ENCODE data around the gene TNRC18.

Gene TNRC18

DNA sequence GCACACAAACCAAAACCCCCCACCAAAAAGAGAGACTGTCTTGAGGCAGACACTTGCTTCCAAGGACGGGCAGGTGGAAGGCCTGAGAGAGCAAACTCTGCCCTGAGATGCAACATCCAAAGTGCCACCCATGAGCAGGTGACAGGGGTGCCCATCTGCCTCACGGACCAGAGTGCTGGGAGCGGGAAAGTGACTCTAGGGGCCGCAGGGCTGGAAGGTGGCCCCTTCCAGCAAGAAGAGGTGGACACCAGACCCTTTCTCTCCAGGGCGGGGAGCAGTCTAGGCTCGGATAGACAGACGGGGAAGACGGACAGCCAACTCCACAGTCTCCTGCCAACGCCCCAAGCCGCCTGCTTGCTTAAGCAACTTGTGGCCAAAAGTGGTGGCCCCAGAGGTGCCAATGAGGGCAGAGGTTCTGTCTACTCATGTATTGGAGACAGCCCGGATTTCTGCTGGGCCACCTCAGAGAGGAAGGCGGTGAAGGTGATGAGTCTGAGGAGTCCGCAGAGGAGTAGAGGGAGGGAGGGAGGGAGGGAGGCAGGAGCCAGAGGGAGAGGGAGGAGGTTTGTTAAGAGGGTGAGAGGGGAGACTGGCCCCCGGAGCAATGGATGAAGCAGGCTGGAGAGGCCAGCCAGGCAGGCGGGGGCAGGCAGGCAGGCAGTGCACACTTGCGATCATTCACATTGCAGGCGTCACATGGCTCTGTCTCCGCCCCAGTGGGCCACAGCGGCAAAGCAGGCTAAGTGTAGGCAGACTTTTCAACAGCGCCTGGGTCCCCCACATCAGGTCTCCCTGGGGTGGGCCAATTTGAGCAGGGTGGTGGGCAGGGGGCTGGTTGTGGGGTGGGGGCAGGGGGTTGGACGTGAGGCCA, 75.3 kb downstream of the TNRC18 start:
- ATAC-seq (replicated peaks) (no peak), DNase-seq (no peak)
- Mint-ChIP-seq H3K27ac (no peak overlapping the region), H3K9me3 (peaks cover 2 to 11% of the 10 kb centered on the region in 2 donors), H3K27me3 (no peaks in the 10 kb centered on the region), H3K36me3 (ENCODE audit: insufficient read depth) (peaks cover 53% of the 10 kb centered on the region), H3K4me1 (ENCODE audit: low read depth in 2 of 2) (peaks cover 3 to 7% of the 10 kb centered on the region in 2 donors), H3K4me3 (no peak overlapping the region)

DNA sequence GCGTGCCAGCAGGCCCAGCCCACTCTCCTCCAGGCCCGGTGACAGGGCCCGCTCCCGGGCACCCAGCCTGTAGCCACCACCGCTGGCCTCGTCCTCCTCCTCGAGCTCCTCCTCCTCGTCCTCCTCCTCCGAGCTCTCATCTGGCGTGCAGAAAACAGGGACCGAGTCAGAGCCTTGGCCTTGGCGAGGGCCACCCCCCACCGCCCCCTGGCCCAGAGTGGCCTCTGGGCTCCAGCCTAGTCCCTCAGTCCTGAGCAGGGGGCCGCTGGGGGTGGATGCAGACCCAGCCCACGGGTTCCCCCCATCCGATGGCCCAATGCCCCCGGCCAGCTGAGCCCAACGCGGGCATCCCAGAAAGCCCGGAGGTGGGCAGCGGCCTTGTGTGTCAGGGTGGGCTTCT, 78.0 kb downstream of the TNRC18 start:
- Mint-ChIP-seq H3K4me3 (no peak overlapping the region), H3K27me3 (no peaks in the 10 kb centered on the region), H3K4me1 (ENCODE audit: low read depth in 2 of 2) (no peaks in the 10 kb centered on the region), H3K27ac (no peak overlapping the region), H3K9me3 (peaks cover 2 to 11% of the 10 kb centered on the region in 2 donors), H3K36me3 (ENCODE audit: insufficient read depth) (peaks cover 50% of the 10 kb centered on the region)
- ATAC-seq (replicated peaks) (no peak), DNase-seq (no peak)

DNA sequence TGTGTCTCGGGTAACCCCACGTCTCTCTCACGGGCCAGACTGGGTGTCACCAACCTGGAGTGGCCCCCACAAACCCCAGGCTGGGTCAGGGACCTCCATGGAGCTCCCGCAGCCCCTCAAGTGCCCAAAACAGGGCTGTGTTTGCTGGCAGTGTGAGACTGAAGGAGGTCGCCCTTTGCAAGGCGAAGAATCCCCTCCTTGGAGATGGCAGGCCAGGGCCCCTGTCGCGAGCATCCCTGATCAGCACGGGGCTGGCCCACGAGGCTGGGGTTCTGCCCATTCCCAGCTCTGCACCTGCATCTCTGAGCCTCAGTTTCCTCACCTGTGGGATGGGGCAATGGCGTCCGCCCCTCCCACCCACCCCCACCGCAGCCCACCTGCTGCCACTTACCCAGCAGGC, 78.5 kb downstream of the TNRC18 start:
- Mint-ChIP-seq H3K4me1 (ENCODE audit: low read depth in 2 of 2) (peaks cover 2% of the 10 kb centered on the region in 2 donors), H3K4me3 (no peak overlapping the region), H3K36me3 (ENCODE audit: insufficient read depth) (peaks cover 52% of the 10 kb centered on the region), H3K9me3 (peaks cover 2 to 11% of the 10 kb centered on the region in 2 donors), H3K27me3 (no peaks in the 10 kb centered on the region), H3K27ac (no peak overlapping the region)
- no peak for ATAC-seq (replicated peaks)
- DNase-seq: no peak

DNA sequence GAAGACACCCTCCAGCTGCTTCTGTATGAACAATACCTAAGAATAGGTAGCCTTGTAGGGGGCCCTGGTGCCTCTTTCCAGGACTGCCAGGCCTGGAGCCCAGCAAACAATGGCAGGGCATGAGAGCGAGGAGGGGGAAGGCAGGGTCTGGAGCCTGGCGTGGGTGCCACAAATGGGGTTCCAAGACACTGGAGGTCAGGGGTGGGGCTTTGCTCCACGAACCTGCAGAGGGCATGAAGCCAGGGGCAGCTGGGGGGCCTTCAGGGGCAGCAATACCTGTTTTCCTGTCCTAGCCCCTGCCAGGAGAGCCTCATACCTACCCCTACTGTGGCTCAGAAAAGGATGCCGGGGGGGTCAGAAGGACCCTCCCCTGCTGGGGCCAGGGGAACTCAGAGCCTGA, 79.3 kb downstream of the TNRC18 start:
- H3K4me3 Mint-ChIP-seq: no peak overlapping the region
- no peaks in the 10 kb centered on the region for H3K27me3 Mint-ChIP-seq
- H3K4me1 Mint-ChIP-seq (ENCODE audit: low read depth in 2 of 2): peaks cover 2 to 7% of the 10 kb centered on the region in 2 donors
- peaks cover 2 to 11% of the 10 kb centered on the region in 2 donors for H3K9me3 Mint-ChIP-seq
- H3K27ac Mint-ChIP-seq: peak overlapping the region in 1 of 2 donors; percentile 41
- H3K36me3 Mint-ChIP-seq (ENCODE audit: insufficient read depth): peaks cover 59% of the 10 kb centered on the region
- no peak for ATAC-seq (replicated peaks)
- DNase-seq: no peak

DNA sequence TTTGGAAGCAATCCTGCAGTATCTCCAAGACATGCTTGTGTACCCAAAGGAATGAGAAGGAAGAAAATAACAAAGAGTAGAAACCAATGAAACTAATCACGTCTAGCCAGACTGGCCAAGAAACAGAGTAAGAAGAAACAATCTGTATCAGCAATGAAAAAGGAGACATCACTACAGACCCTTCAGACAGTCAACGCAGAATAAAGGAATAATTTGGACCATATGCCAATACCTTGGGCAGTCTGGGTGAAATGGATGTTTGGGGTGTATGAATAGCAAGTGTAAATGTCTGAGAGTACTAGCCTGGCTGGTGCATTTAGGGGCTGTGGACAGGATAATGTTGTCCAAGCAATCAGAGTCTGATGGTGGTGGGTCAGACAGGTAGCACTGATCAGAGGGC, 79.8 kb downstream of the TNRC18 start:
- Mint-ChIP-seq H3K27me3 (no peaks in the 10 kb centered on the region), H3K9me3 (peaks cover 2 to 11% of the 10 kb centered on the region in 2 donors), H3K36me3 (ENCODE audit: insufficient read depth) (peaks cover 61% of the 10 kb centered on the region), H3K4me1 (ENCODE audit: low read depth in 2 of 2) (peaks cover 2 to 7% of the 10 kb centered on the region in 2 donors), H3K4me3 (no peak overlapping the region), H3K27ac (peak overlapping the region in 1 of 2 donors; percentile 41)
- ATAC-seq (replicated peaks) (no peak), DNase-seq (no peak)

DNA sequence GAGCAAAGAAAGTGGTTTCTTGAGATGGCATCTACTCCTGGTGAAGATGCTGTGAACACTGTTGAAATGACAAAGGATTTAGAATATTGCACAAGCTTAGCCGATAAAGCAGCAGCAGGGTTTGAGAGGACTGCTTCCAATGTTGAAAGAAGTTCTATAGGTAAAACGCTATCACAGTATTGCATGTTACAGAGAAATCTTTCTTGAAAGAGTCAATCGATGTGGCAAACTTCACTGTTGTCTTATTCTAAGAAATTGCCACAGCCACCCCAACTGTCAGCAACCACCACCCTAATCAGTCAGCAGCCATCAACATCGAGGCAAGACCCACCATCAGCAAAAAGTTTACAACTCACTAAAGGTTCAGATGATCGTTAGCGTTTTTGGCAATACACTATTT, 81.0 kb downstream of the TNRC18 start:
- H3K36me3 Mint-ChIP-seq (ENCODE audit: insufficient read depth): peaks cover 61% of the 10 kb centered on the region
- H3K4me1 Mint-ChIP-seq (ENCODE audit: low read depth in 2 of 2): peaks cover 2 to 7% of the 10 kb centered on the region in 2 donors
- DNase-seq (no peak), ATAC-seq (replicated peaks) (no peak)
- H3K9me3 Mint-ChIP-seq: peaks cover 2 to 11% of the 10 kb centered on the region in 2 donors
- H3K27me3 Mint-ChIP-seq: no peaks in the 10 kb centered on the region
- H3K4me3 Mint-ChIP-seq: no peak overlapping the region
- no peak overlapping the region for H3K27ac Mint-ChIP-seq

DNA sequence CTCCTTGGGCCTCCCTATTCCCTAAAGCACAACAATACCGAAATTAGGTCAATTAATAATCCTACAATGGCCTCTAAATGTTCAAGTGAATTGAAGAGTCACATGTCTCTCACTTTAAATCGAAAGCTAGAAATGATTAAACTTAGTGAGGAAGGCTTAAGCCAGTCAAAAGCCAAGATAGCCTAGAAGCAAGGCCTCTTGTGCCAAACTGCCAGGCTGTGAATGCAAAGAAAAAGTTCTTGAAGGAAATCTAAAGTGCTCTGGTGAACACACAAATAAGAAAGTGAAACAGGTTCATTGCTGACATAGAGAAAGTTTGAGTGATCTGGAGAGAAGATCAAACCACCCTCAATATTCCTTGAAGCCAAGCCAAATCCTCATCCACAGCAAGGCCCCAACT, 83.7 kb downstream of the TNRC18 start:
- peaks cover 9 to 11% of the 10 kb centered on the region in 2 donors for H3K9me3 Mint-ChIP-seq

DNA sequence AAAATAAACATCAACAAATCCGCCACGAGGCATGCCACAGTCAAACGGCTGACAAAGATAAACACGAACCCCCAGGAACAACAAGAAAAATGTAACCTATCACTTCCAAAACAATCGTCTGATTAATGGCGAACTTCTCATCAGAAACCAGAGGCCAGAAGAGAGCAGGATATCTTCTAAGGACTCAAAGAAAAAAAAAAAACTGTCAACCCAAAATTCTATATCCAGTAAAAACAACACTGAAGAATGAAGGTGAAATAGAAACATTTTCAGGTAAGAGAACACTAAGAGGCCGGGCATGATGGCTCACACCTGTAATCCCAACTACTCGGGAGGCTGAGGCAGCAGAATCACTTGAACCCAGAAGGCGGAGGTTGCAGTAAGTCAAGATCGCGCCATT, 86.6 kb downstream of the TNRC18 start:
- H3K27me3 Mint-ChIP-seq: no peaks in the 10 kb centered on the region
- no peak for DNase-seq
- ATAC-seq (replicated peaks): no peak
- no peak overlapping the region for H3K4me3 Mint-ChIP-seq
- peaks cover 70% of the 10 kb centered on the region for H3K36me3 Mint-ChIP-seq (ENCODE audit: insufficient read depth)
- peaks cover 0 to 7% of the 10 kb centered on the region in 2 donors for H3K9me3 Mint-ChIP-seq
- H3K4me1 Mint-ChIP-seq (ENCODE audit: low read depth in 2 of 2): peaks cover 10 to 20% of the 10 kb centered on the region in 2 donors
- peak overlapping the region in 1 of 2 donors; percentile 31 for H3K27ac Mint-ChIP-seq

More for the DNA sequence above, 83.7 kb downstream of the TNRC18 start:
- no peaks in the 10 kb centered on the region for H3K27me3 Mint-ChIP-seq
- DNase-seq (no peak), ATAC-seq (replicated peaks) (no peak)
- H3K36me3 Mint-ChIP-seq (ENCODE audit: insufficient read depth): peaks cover 75% of the 10 kb centered on the region
- peaks cover 2 to 11% of the 10 kb centered on the region in 2 donors for H3K4me1 Mint-ChIP-seq (ENCODE audit: low read depth in 2 of 2)
- H3K27ac Mint-ChIP-seq: peak overlapping the region in 1 of 2 donors; percentile 32
- no peak overlapping the region for H3K4me3 Mint-ChIP-seq

DNA sequence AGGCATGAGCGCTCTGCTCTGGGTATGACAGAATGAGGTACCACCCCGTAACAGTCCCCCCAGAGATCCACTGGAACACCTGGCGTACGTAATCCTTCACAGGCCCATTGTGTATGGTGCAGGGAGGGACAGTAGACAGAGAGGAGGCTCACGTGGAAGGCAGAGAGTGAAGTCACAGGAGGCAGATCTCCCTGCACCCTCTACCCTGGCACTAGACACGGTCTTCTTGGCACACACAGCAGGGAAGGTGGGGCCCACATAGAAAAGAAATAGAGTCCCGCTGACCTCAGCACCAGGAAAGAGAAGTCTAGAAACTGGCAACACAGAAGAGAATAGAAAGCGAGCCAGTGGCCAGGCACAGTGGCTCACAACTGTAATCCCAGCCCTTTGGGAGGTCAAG, 89.0 kb downstream of the TNRC18 start:
- DNase-seq (no peak), ATAC-seq (replicated peaks) (no peak)
- H3K36me3 Mint-ChIP-seq (ENCODE audit: insufficient read depth): peaks cover 64% of the 10 kb centered on the region
- H3K4me1 Mint-ChIP-seq (ENCODE audit: low read depth in 2 of 2): peaks cover 17 to 26% of the 10 kb centered on the region in 2 donors
- no peak overlapping the region for H3K4me3 Mint-ChIP-seq
- no peaks in the 10 kb centered on the region for H3K27me3 Mint-ChIP-seq
- no peak overlapping the region for H3K27ac Mint-ChIP-seq
- peaks cover 0 to 7% of the 10 kb centered on the region in 2 donors for H3K9me3 Mint-ChIP-seq

DNA sequence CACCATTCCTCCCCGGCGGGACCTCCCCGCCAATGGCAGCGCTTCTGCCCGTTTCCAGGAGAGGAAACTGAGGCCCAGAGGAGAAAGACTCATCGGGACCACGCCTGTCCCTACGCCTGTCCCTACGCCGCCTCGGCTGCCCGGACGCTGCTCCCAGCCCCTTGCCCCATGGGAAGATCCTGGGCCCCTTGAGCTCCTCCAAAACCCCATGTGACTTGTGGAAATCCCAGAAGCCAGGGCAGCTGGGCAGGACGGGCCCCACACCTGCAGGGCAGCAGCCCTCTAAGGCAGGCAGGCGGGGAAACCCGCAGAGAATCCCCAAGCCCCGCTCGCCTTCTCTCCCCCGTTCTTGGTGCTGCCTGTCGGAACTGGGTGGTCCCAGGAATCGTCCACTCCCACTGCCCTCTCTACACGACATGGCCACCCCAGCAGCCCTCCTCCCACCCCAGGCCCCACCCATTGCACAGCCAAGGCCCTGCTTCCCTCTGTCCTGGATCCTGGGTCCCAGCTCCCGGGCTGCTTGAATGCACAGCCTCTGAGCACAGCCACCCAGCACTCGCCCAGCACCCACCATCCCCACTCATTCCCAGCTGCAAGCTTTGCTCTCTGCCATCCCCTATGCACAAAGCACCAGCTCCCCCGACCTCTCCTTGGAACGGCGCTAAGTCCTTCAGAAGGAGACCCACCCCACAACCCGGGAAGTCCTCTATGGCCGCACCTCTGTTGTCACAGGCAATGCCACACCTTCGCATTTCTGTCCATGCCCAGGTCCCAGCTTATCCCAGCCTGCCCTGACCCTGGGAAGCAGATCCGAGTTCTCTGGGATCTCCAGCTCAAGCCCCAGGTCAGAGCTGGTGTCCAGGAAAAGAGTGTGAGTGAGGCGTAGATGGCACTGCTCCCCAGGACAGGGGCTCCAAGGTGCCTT, 90.3 kb downstream of the TNRC18 start:
- Mint-ChIP-seq H3K4me1 (ENCODE audit: low read depth in 2 of 2) (peaks cover 17 to 25% of the 10 kb centered on the region in 2 donors), H3K9me3 (peaks cover 0 to 7% of the 10 kb centered on the region in 2 donors), H3K36me3 (ENCODE audit: insufficient read depth) (peaks cover 52% of the 10 kb centered on the region), H3K27me3 (no peaks in the 10 kb centered on the region), H3K4me3 (no peak overlapping the region), H3K27ac (no peak overlapping the region)
- no peak for DNase-seq
- ATAC-seq (replicated peaks): no peak

DNA sequence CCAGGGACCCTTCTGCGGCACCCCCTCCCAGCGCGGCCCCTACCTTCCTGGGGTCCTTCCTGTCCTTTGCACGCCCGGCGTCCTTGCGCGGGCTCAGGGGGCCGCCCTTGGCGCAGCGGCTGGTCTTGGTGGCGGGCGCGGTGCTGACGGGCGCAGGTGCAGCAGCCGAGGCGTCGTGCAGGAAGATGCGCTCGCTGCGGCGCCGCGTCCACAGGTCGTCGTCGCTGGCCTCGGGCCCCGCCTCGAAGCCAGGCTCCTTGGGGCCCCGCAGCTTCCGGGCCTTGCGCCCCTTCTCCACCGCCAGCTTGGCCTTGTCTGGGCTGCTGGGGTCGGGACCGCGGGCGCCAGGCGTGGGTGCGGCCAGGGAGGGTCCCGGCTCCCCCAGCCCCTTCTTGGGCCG, 91.1 kb downstream of the TNRC18 start:
- no peak for ATAC-seq (replicated peaks)
- H3K9me3 Mint-ChIP-seq: peaks cover 0 to 7% of the 10 kb centered on the region in 2 donors
- H3K4me3 Mint-ChIP-seq: no peak overlapping the region
- no peaks in the 10 kb centered on the region for H3K27me3 Mint-ChIP-seq
- no peak for DNase-seq
- H3K36me3 Mint-ChIP-seq (ENCODE audit: insufficient read depth): peaks cover 44% of the 10 kb centered on the region
- no peak overlapping the region for H3K27ac Mint-ChIP-seq
- H3K4me1 Mint-ChIP-seq (ENCODE audit: low read depth in 2 of 2): peaks cover 17 to 25% of the 10 kb centered on the region in 2 donors

DNA sequence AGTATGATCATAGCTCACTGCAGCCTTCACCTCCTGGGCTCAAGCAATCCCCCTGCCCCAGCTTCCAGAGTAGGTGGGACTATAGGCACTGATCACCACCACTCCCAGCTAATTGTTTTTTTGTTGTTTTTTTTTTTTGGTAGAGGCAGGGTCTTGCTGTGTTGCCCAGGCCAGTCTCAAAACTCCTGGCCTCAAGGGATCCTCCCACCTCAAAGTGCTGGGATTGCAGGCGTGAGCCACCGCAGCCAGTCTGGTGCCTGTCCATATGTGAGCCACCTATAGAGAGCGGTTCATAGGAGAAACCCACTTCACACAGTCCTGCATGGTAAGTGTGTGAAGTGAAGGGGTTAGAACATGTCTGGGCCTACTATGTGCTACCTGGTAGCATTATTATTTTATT, 93.3 kb downstream of the TNRC18 start:
- ATAC-seq (replicated peaks) (no peak), DNase-seq (no peak)
- H3K4me3 Mint-ChIP-seq: no peak overlapping the region
- H3K4me1 Mint-ChIP-seq (ENCODE audit: low read depth in 2 of 2): peaks cover 17 to 25% of the 10 kb centered on the region in 2 donors
- no peak overlapping the region for H3K27ac Mint-ChIP-seq
- peaks cover 34% of the 10 kb centered on the region for H3K36me3 Mint-ChIP-seq (ENCODE audit: insufficient read depth)
- no peaks in the 10 kb centered on the region for H3K9me3 Mint-ChIP-seq
- no peaks in the 10 kb centered on the region for H3K27me3 Mint-ChIP-seq

DNA sequence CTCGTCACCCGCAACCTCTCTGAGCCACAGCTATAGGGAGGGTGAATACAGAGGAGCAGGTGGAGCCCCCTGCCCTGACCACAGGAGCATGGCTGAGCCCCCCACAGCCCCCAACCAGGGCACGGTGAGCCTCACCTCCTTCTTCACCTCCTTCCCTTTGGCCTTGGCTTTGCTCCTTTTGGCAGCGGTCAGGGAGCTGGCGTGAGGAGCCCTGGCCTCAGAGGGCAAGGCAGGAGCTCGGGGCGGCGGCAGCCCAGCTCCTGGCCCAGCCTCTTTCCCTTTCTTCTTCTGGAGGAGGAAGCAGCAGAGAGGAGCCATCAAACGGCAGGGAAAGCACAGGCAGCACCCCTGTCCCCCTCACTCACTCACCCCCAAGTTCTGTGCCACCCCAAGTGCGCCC, 98.7 kb downstream of the TNRC18 start:
- ATAC-seq (replicated peaks): no peak
- H3K36me3 Mint-ChIP-seq (ENCODE audit: insufficient read depth): peaks cover 38% of the 10 kb centered on the region

More for the DNA sequence above, 98.7 kb downstream of the TNRC18 start:
- DNase-seq: no peak
- Mint-ChIP-seq H3K4me1 (ENCODE audit: low read depth in 2 of 2) (peaks cover 2 to 4% of the 10 kb centered on the region in 2 donors), H3K4me3 (no peak overlapping the region), H3K9me3 (no peaks in the 10 kb centered on the region), H3K27ac (peak overlapping the region; percentile 44 to 93), H3K27me3 (no peaks in the 10 kb centered on the region)

All from effector memory CD8-positive, alpha-beta T cell (primary cell).